ENCODE measurements around the gene CES2.
"Not testable (repeated sequence)": the region's sequence is repeated elsewhere in the genome, so short reads cannot be mapped to it uniquely, and the experiment has no call there.

Gene CES2

GRCh38 chr16:66991545-66992077, 56.3 kb downstream of the CES2 start:
- no peak for DNase-seq

GRCh38 chr16:66993558-66993957, 58.2 kb downstream of the CES2 start:
- DNase-seq = not testable (repeated sequence)
